Activated gamma-delta T cell treated with anti-CD3 and anti-CD28 coated beads, Interleukin-2, amount 50 U/mL, for 16 hours (primary cell): ENCODE measurements around the gene UBE2V1.
"Not testable (repeated sequence)": the region's sequence is repeated elsewhere in the genome, so short reads cannot be mapped to it uniquely, and the experiment has no call there.

Source experiments
- DNase-seq: peaks from one replicate; pipeline ENCODE4 v3.0.0-alpha.2; 2020; ENCODE audit warnings: low read depth

UBE2V1 gene

GRCh38 chr20:50112512-50113419, at the start of gene UBE2V1:
TSS of gene UBE2V1 (minus strand) at chr20:50113150. CDS start at chr20:50113128, 22 bp downstream.
- peak; percentile 83 for DNase-seq

GRCh38 chr20:50161494-50161893, 48.5 kb upstream of the UBE2V1 start:
- DNase-seq, result not testable (repeated sequence)

- DNase-seq, result peak; percentile 67
Observed at GRCh38 chr20:50153500-50154377, 40.8 kb upstream of the UBE2V1 start, which contains the start of gene PEDS1. TSS of gene PEDS1 (minus strand) at chr20:50153723. CDS start at chr20:50153637, 86 bp downstream.

GRCh38 chr20:50153153-50153499, 40.2 kb upstream of the UBE2V1 start:
- DNase-seq, result no peak

GRCh38 chr20:50152394-50153152, 39.6 kb upstream of the UBE2V1 start:
- DNase-seq, result no peak

GRCh38 chr20:50151034-50151743, 38.2 kb upstream of the UBE2V1 start:
- no peak for DNase-seq

GRCh38 chr20:50149481-50150254, 36.7 kb upstream of the UBE2V1 start:
- no peak for DNase-seq

GRCh38 chr20:50146732-50147662, 34.0 kb upstream of the UBE2V1 start:
- peak; percentile 70 for DNase-seq

GRCh38 chr20:50146214-50146613, 33.3 kb upstream of the UBE2V1 start:
- no peak for DNase-seq

- DNase-seq, result no peak
Observed at GRCh38 chr20:50145566-50145965, 32.6 kb upstream of the UBE2V1 start.

GRCh38 chr20:50144362-50144761, 31.4 kb upstream of the UBE2V1 start:
- no peak for DNase-seq

GRCh38 chr20:50142812-50143211, 29.9 kb upstream of the UBE2V1 start:
- DNase-seq, result no peak

- DNase-seq, result no peak
Observed at GRCh38 chr20:50141811-50142561, 29.0 kb upstream of the UBE2V1 start.

- DNase-seq, result no peak
Observed at GRCh38 chr20:50141018-50141675, 28.2 kb upstream of the UBE2V1 start.

- no peak for DNase-seq
Observed at GRCh38 chr20:50140339-50140859, 27.4 kb upstream of the UBE2V1 start.

- no peak for DNase-seq
Observed at GRCh38 chr20:50138479-50139393, 25.8 kb upstream of the UBE2V1 start.

- no peak for DNase-seq
Observed at GRCh38 chr20:50138120-50138478, 25.1 kb upstream of the UBE2V1 start.
